ENCODE results near the gene CHRNA9. TPM values are rescaled to one million over a fixed set of nuclear protein-coding genes. Genes with fewer than 3 reads are reported as not detected.

CHRNA9 gene
- polyA plus RNA-seq, 1 donor (not counting 4 experiments of a cell fraction or from before 2014, with no cell fraction given) = 0.03 TPM

DNA sequence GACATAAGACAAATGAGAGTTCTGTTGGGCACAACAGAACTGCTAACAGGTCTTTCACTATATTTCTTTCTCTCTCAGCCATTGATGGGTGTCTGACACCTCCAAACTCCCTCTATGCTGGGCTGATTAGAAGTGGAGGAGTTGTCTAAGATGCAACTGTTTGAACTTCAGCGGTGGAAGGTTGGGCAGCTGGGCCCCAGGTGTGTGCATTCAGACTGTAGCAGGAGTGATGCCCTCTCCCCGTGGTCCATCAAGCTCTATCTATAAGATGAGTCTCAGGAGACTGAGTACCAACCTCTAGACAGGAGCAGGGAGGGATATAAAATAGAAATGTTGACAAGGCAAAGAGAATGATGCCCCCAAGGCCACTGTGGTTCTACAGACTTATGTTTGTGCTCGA lies 28.2 kb upstream of the CHRNA9 start:
- no peak for TF ChIP-seq CTCF (optimal IDR thresholded peaks at IDR 0.05 in 1 of 3, IDR thresholded peaks at IDR 0.05 in 1 of 3, conservative IDR thresholded peaks at IDR 0.05 in 1 of 3; ENCODE audit: extremely low read depth in 1 of 3, insufficient read depth in 2 of 3, low read length in 3 of 3)
- TF ChIP-seq EZH2 (IDR thresholded peaks at IDR 0.05; ENCODE audit: low read length) = no peak
- dilution Hi-C loops (cut with MboI; ENCODE audit: extremely low pct_ligation_motif_present, low sequenced_read_pairs) = no loop called here
- DNase-seq (ENCODE audit: low read depth, low spot score) (no peak), FAIRE-seq (no peak)
- Histone ChIP-seq H3K4me1 (ENCODE audit: control insufficient read depth, extremely low read depth, insufficient read depth, low read length) (peaks cover 6% of the 10 kb centered on the region), H3K36me3 (ENCODE audit: control insufficient read depth in 2 of 2, extremely low read depth in 1 of 2, insufficient read depth in 2 of 2, low read length in 2 of 2) (no peaks in the 10 kb centered on the region), H3K27me3 (ENCODE audit: control insufficient read depth, extremely low read depth, insufficient read depth, low read length) (no peaks in the 10 kb centered on the region), H3K9me3 (ENCODE audit: control insufficient read depth, low read depth, low read length) (no peaks in the 10 kb centered on the region), H3K9me1 (ENCODE audit: control insufficient read depth, extremely low read depth, insufficient read depth, low read length) (no peaks in the 10 kb centered on the region), H3K79me2 (ENCODE audit: control insufficient read depth, insufficient read depth, low read length) (no peaks in the 10 kb centered on the region), H4K20me1 (ENCODE audit: control insufficient read depth, extremely low read depth, insufficient read depth, low read length) (no peaks in the 10 kb centered on the region), H3K9ac (ENCODE audit: control insufficient read depth, extremely low read depth, insufficient read depth, low read length) (no peak overlapping the region), H2AFZ (ENCODE audit: control insufficient read depth, low read length) (no peak overlapping the region), H3K4me2 (ENCODE audit: control insufficient read depth, extremely low read depth, insufficient read depth, low read depth, low read length) (no peak overlapping the region), H3K4me3 (ENCODE audit: control insufficient read depth in 2 of 3, extremely low read depth in 1 of 3, insufficient read depth in 2 of 3, low read depth in 1 of 3, low read length in 3 of 3) (no peak overlapping the region), H3K27ac (ENCODE audit: control insufficient read depth, insufficient read depth, low read length) (no peak overlapping the region)

GRCh38 chr4:40307627-40308497 lies 27.3 kb upstream of the CHRNA9 start:
- no peak overlapping the region for H3K4me2 ChIP-seq (ENCODE audit: control insufficient read depth, extremely low read depth, insufficient read depth, low read depth, low read length)
- dilution Hi-C loops (cut with MboI; ENCODE audit: extremely low pct_ligation_motif_present, low sequenced_read_pairs) = no loop called here
- DNase-seq (ENCODE audit: low read depth, low spot score) (no peak), FAIRE-seq (peak; percentile 13)
- no peaks in the 10 kb centered on the region for H3K9me1 ChIP-seq (ENCODE audit: control insufficient read depth, extremely low read depth, insufficient read depth, low read length)
- no peaks in the 10 kb centered on the region for H3K9me3 ChIP-seq (ENCODE audit: control insufficient read depth, low read depth, low read length)
- no peak overlapping the region for H3K4me3 ChIP-seq (ENCODE audit: control insufficient read depth in 2 of 3, extremely low read depth in 1 of 3, insufficient read depth in 2 of 3, low read depth in 1 of 3, low read length in 3 of 3)
- no peaks in the 10 kb centered on the region for H3K79me2 ChIP-seq (ENCODE audit: control insufficient read depth, insufficient read depth, low read length)
- H3K27me3 ChIP-seq (ENCODE audit: control insufficient read depth, extremely low read depth, insufficient read depth, low read length) = no peaks in the 10 kb centered on the region
- H3K9ac ChIP-seq (ENCODE audit: control insufficient read depth, extremely low read depth, insufficient read depth, low read length) = no peak overlapping the region
- H3K36me3 ChIP-seq (ENCODE audit: control insufficient read depth in 2 of 2, extremely low read depth in 1 of 2, insufficient read depth in 2 of 2, low read length in 2 of 2) = no peaks in the 10 kb centered on the region
- no peak overlapping the region for H2AFZ ChIP-seq (ENCODE audit: control insufficient read depth, low read length)
- no peak for TF ChIP-seq EZH2 (IDR thresholded peaks at IDR 0.05; ENCODE audit: low read length)
- TF ChIP-seq CTCF (optimal IDR thresholded peaks at IDR 0.05 in 1 of 3, IDR thresholded peaks at IDR 0.05 in 1 of 3, conservative IDR thresholded peaks at IDR 0.05 in 1 of 3; ENCODE audit: extremely low read depth in 1 of 3, insufficient read depth in 2 of 3, low read length in 3 of 3) = no peak
- H3K4me1 ChIP-seq (ENCODE audit: control insufficient read depth, extremely low read depth, insufficient read depth, low read length) = peaks cover 6% of the 10 kb centered on the region
- no peaks in the 10 kb centered on the region for H4K20me1 ChIP-seq (ENCODE audit: control insufficient read depth, extremely low read depth, insufficient read depth, low read length)
- no peak overlapping the region for H3K27ac ChIP-seq (ENCODE audit: control insufficient read depth, insufficient read depth, low read length)

Data from keratinocyte (primary cell).